Measurements from ENCODE around the gene PIK3R1. TPM values are rescaled to one million over a fixed set of nuclear protein-coding genes. Genes with fewer than 3 reads are reported as not detected.

The PIK3R1 gene
- total and polyA plus RNA-seq, 4 donors = 22.6 to 123 (median 47.3) TPM

- Histone ChIP-seq H3K27me3 (ENCODE audit: control insufficient read depth in 4 of 4, insufficient read depth in 4 of 4, low read length in 3 of 4) (no peaks in the 10 kb centered on the region), H3K4me3 (ENCODE audit: low read depth in 1 of 3, low read length in 3 of 3) (no peak overlapping the region), H3K9ac (ENCODE audit: low read depth in 1 of 2, low read length in 2 of 2) (peak overlapping the region in 1 of 2 donors; percentile 77), H3K9me3 (ENCODE audit: control insufficient read depth in 4 of 4, low read length in 3 of 4) (no peaks in the 10 kb centered on the region), H3K36me3 (ENCODE audit: control insufficient read depth in 4 of 4, insufficient read depth in 3 of 4, low read depth in 1 of 4, low read length in 3 of 4) (peaks cover 5 to 38% (median 29%) of the 10 kb centered on the region in 4 donors), H3K27ac (ENCODE audit: low read depth in 1 of 2, low read length in 2 of 2) (peak overlapping the region; percentile 56 to 94), H3K4me1 (ENCODE audit: control insufficient read depth in 4 of 4, insufficient read depth in 4 of 4, low read length in 3 of 4) (peaks cover 8 to 81% (median 74%) of the 10 kb centered on the region in 4 donors)
- 39% methylated on average over 3 of the region's 3 CpGs for WGBS
- TF ChIP-seq NR2F2 (IDR thresholded peaks at IDR 0.05) (no peak), MAX (IDR thresholded peaks at IDR 0.05) (no peak), REST (IDR thresholded peaks at IDR 0.05) (peak; percentile 44), EGR1 (IDR thresholded peaks at IDR 0.05; ENCODE audit: low read depth in 2 of 2) (peak in 1 of 2 donors; percentile 54), RXRA (IDR thresholded peaks at IDR 0.05) (peak in 1 of 2 donors; percentile 45), SP1 (IDR thresholded peaks at IDR 0.05) (peak; percentile 49), CTCF (IDR thresholded peaks at IDR 0.05; ENCODE audit: low read depth, low read length, missing input control) (no peak), RAD21 (IDR thresholded peaks at IDR 0.05) (peak; percentile 37 to 50), HNF4A (conservative IDR thresholded peaks at IDR 0.05) (peak; percentile 39 to 63), JUND (IDR thresholded peaks at IDR 0.05) (peak in 1 of 2 donors; percentile 49), ZBTB33 (IDR thresholded peaks at IDR 0.05) (peak; percentile 30), YY1 (IDR thresholded peaks at IDR 0.05) (peak; percentile 27)
- no peak for DNase-seq (ENCODE audit: low spot score)
These were observed 69.7 kb downstream of the PIK3R1 start for GRCh38 chr5:68285075-68285840.
